ENCODE measurements around the gene CACNA2D2. TPM values are rescaled to one million over a fixed set of nuclear protein-coding genes. Genes with fewer than 3 reads are reported as not detected.

CACNA2D2 gene
- total RNA-seq, 4 donors from 2014 or later = 1.1 to 2.0 (median 1.6) TPM

DNA sequence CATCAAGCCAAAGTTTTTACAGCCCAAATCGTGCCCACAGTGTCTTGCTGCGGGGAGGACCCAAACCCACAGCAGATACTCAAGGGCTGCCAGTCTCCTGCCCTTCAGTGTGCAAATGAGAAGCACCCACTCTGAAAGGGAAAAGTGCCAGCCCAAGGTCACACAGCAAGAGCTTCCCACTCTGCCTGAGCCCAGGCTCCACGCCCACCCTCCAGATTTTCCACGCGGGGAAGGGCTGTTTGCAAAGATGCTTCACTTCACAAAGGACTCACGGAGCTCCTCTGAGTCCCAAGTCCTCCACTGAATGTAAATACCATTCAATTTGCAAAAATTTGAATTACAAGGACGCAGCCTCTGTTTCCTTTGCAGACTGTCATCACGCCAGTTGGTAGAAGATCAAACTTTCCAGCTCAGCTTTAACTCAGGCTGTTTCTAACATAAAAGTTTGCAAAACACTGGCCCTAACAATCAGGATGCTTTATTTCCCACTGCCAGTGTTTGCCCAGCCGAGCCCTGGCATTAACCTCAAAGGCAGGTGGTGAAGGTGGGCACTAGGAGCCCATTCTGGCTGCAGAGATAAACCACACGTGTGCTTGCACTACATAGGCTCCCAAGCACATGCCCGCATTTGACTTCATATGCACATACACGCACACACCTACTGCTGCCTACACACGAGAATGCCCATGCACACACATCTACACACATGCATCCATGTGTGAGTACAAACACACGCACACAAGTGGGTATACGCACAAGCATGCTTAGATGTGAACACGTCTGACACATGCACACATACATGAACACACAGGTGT, 7.6 kb downstream of the CACNA2D2 start:
- intact Hi-C loops (cut with DNase I; ENCODE audit: low total_unique reads) = no loop called here
- no peak for DNase-seq (ENCODE audit: low spot score in 2 of 2)
- no peak overlapping the region for H3K4me3 ChIP-seq (ENCODE audit: low read depth, poor library complexity, severe bottlenecking)
- 76 to 88% methylated on average over 16 of the region's 16 CpGs for WGBS, 2 donors
- TF ChIP-seq, protein P1, sequence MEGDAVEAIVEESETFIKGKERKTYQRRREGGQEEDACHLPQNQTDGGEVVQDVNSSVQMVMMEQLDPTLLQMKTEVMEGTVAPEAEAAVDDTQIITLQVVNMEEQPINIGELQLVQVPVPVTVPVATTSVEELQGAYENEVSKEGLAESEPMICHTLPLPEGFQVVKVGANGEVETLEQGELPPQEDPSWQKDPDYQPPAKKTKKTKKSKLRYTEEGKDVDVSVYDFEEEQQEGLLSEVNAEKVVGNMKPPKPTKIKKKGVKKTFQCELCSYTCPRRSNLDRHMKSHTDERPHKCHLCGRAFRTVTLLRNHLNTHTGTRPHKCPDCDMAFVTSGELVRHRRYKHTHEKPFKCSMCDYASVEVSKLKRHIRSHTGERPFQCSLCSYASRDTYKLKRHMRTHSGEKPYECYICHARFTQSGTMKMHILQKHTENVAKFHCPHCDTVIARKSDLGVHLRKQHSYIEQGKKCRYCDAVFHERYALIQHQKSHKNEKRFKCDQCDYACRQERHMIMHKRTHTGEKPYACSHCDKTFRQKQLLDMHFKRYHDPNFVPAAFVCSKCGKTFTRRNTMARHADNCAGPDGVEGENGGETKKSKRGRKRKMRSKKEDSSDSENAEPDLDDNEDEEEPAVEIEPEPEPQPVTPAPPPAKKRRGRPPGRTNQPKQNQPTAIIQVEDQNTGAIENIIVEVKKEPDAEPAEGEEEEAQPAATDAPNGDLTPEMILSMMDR (IDR thresholded peaks at IDR 0.05) = no peak
- TF ChIP-seq POLR2A (IDR thresholded peaks at IDR 0.05) = no peak

DNA sequence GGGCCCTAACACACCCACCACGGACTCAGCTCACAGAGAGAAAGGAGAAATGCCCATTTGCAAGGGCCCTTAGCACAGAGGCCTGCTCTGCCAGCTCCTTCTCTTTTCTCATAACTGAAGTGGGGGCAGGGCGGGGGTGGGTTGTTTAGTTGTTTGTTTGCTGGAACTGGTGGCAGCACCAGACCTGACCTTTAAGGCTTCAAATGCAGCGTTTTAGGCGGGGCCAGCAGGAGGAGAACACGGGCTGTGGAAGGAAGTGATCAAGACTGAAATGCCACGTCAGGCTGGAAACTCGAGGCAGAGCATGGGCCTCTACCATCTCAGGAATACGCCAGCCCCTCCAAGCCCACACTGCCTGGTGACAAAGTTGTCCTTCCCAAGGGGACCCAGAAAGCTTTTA, 9.3 kb downstream of the CACNA2D2 start:
- DNase-seq (ENCODE audit: low spot score in 2 of 2) = no peak
- WGBS, 2 donors = 83 to 85% methylated on average over 7 to 8 of the region's 8 CpGs
- no peak for TF ChIP-seq POLR2A (IDR thresholded peaks at IDR 0.05)
- TF ChIP-seq, protein P1 (IDR thresholded peaks at IDR 0.05) = no peak
- intact Hi-C loops (cut with DNase I; ENCODE audit: low total_unique reads) = no loop called here
- H3K4me3 ChIP-seq (ENCODE audit: low read depth, poor library complexity, severe bottlenecking) = no peak overlapping the region

DNA sequence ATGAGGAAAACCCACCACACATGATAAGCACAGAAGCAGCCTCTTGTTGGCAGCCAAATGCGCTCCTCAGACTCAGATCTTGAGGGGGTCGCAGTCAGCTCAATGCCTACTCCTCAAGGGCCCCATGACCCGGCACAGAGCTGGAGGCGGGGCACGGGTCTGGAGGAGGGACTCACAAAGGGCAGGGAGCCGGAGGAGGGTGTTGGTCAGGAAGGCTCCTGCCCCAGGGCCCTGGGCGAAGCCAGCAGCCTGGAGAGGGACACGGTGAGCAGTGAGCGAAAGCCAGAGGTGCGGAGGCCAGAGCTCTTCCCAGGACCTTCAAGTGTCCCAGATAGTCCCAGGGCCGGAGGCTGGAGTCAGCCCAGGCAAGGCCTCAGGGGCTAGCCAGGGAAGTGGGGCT, 9.8 kb downstream of the CACNA2D2 start:
- WGBS, 2 donors = 89 to 98% methylated on average over 11 of the region's 11 CpGs
- intact Hi-C loops (cut with DNase I; ENCODE audit: low total_unique reads) = no loop called here
- H3K4me3 ChIP-seq (ENCODE audit: low read depth, poor library complexity, severe bottlenecking) = no peak overlapping the region
- TF ChIP-seq, protein P1 (IDR thresholded peaks at IDR 0.05) = no peak
- TF ChIP-seq POLR2A (IDR thresholded peaks at IDR 0.05) = no peak
- DNase-seq (ENCODE audit: low spot score in 2 of 2) = no peak

DNA sequence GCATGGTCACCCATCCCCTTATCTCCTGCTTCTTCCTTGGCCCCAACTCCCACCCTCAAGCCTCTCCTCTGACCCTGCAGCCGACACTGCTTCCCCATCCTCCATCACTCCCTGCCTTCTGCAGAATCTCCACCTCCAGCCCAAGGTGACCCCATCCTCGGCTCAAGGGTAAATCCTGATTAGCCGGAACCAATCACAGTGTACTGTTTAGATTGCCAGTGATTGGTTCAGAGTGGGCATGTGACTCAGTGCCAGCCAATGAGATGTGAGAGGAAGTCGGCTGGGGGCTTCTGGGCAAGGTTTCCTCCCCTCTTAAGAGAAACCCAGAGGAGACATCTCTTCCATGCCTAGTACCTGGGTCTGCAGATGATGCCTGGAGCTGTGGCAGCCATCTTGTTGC, 10.3 kb downstream of the CACNA2D2 start:
- intact Hi-C loops (cut with DNase I; ENCODE audit: low total_unique reads) = no loop called here
- WGBS, 2 donors = 85 to 89% methylated on average over 4 of the region's 4 CpGs
- no peak for TF ChIP-seq POLR2A (IDR thresholded peaks at IDR 0.05)
- TF ChIP-seq, protein P1 (IDR thresholded peaks at IDR 0.05) = no peak
- no peak for DNase-seq (ENCODE audit: low spot score in 2 of 2)
- no peak overlapping the region for H3K4me3 ChIP-seq (ENCODE audit: low read depth, poor library complexity, severe bottlenecking)

DNA sequence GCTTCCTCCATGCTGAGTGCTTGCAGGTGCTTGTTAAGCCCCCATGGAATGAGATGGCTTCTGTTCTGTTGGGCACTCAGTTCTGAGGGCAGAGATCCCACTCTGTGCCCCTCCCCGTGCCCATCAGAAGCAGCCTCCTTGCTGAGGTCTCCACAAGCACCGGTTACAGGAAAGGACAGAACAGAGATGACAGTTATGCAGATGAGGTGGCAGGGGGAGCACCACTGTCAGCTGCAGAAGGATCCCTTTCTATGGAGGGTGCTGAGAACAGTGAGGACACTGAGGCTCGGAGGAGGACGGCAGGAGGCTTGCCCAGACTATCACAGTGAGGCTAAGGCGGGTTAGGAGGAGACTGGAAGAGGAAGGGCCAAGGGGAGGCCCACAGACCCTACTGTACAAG, 12.4 kb downstream of the CACNA2D2 start:
- H3K4me3 ChIP-seq (ENCODE audit: low read depth, poor library complexity, severe bottlenecking) = no peak overlapping the region
- 80 to 81% methylated on average over 5 of the region's 5 CpGs for WGBS, 2 donors
- intact Hi-C loops (cut with DNase I; ENCODE audit: low total_unique reads) = no loop called here
- TF ChIP-seq, protein P1 (IDR thresholded peaks at IDR 0.05) = no peak
- TF ChIP-seq POLR2A (IDR thresholded peaks at IDR 0.05) = no peak
- DNase-seq (ENCODE audit: low spot score in 2 of 2) = no peak

DNA sequence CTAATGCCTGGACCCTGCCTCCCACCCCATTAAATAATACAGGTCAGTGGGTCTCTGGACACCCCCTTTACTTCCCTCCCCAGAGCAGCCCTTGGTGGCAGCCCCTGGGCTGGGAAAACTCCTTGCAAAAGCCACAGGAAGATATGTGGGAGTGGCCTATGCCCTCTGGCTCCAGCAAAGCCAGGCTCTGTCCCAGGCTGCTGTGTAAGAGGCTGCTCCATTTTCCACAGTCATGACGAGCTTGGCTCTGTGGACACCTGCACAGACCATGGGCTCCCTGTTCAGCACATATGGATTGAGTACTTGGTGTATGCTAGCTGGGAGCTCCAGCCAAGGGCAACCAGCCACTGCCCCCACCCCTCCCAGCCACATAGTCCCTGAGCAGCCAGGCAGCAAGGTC, 13.0 kb downstream of the CACNA2D2 start:
- no peak overlapping the region for H3K4me3 ChIP-seq (ENCODE audit: low read depth, poor library complexity, severe bottlenecking)
- no peak for DNase-seq (ENCODE audit: low spot score in 2 of 2)
- 33 to 63% methylated on average over 1 of the region's 1 CpG for WGBS, 2 donors
- no peak for TF ChIP-seq POLR2A (IDR thresholded peaks at IDR 0.05)
- TF ChIP-seq, protein P1 (IDR thresholded peaks at IDR 0.05) = no peak
- intact Hi-C loops (cut with DNase I; ENCODE audit: low total_unique reads) = no loop called here

Measured in lower leg skin (tissue), 4 donors.